DMS153 treated with DMSO at 0.1 percent for 48 hours (cell line): Measurements from ENCODE around the gene CYB5A.

ENCODE experiments used
- DNase-seq: peaks from one replicate; lab custom pipeline; 2025; ENCODE audit not compliant: unreplicated experiment; lab: John Stamatoyannopoulos, UW

CYB5A gene

GRCh38 chr18:74219056-74219455 is 72.7 kb downstream of the CYB5A start:
- DNase-seq, result no peak

- DNase-seq, result no peak
Observed at GRCh38 chr18:74217476-74218143, 74.2 kb downstream of the CYB5A start.

- DNase-seq, result no peak
Observed at GRCh38 chr18:74216661-74217110, 75.1 kb downstream of the CYB5A start.

GRCh38 chr18:74215863-74216262 is 75.9 kb downstream of the CYB5A start:
- DNase-seq, result no peak

GRCh38 chr18:74213429-74213828 is 78.3 kb downstream of the CYB5A start:
- DNase-seq, result no peak

- DNase-seq, result no peak
Observed at GRCh38 chr18:74204526-74205152, 87.1 kb downstream of the CYB5A start.

- no peak for DNase-seq
Observed at GRCh38 chr18:74203811-74204210, 88.0 kb downstream of the CYB5A start.
